HG03460 (cell line): Measurements from ENCODE around the gene PDZRN4.
"Not testable (repeated sequence)": the region's sequence is repeated elsewhere in the genome, so short reads cannot be mapped to it uniquely, and the experiment has no call there.

Source experiments
- ATAC-seq: cut with Tn5 transposase; IDR thresholded peaks from one replicate; pipeline ENCODE4 v1.9.1; 2021; ENCODE audit not compliant: unreplicated experiment

The PDZRN4 gene

GRCh38 chr12:41188058-41188840 is at the start of gene PDZRN4:
PDZRN4 (plus strand) TSS chr12:41188320.
- ATAC-seq: no peak

- no peak for ATAC-seq
Measured at GRCh38 chr12:41140117-41140516, 48.0 kb upstream of the PDZRN4 start.

- ATAC-seq: no peak
Measured at GRCh38 chr12:41141104-41141503, 47.0 kb upstream of the PDZRN4 start.

GRCh38 chr12:41142376-41142775 is 45.7 kb upstream of the PDZRN4 start:
- ATAC-seq: no peak

- no peak for ATAC-seq
Measured at GRCh38 chr12:41151793-41152192, 36.3 kb upstream of the PDZRN4 start.

GRCh38 chr12:41162461-41162860 is 25.7 kb upstream of the PDZRN4 start:
- no peak for ATAC-seq

- no peak for ATAC-seq
Measured at GRCh38 chr12:41167701-41168100, 20.4 kb upstream of the PDZRN4 start.

- no peak for ATAC-seq
Measured at GRCh38 chr12:41174602-41175001, 13.5 kb upstream of the PDZRN4 start.

GRCh38 chr12:41179507-41179906 is 8.6 kb upstream of the PDZRN4 start:
- not testable (repeated sequence) for ATAC-seq

- ATAC-seq: no peak
Measured at GRCh38 chr12:41184864-41185263, 3.3 kb upstream of the PDZRN4 start.

- no peak for ATAC-seq
Measured at GRCh38 chr12:41186026-41186425, 2.1 kb upstream of the PDZRN4 start.

GRCh38 chr12:41188841-41189394 is 798 bp downstream of the PDZRN4 start:
- no peak for ATAC-seq

- ATAC-seq: no peak
Measured at GRCh38 chr12:41189395-41190251, 1.5 kb downstream of the PDZRN4 start.

- no peak for ATAC-seq
Measured at GRCh38 chr12:41190338-41190737, 2.2 kb downstream of the PDZRN4 start.

GRCh38 chr12:41191549-41191948 is 3.4 kb downstream of the PDZRN4 start:
- ATAC-seq: not testable (repeated sequence)

- no peak for ATAC-seq
Measured at GRCh38 chr12:41193311-41193710, 5.2 kb downstream of the PDZRN4 start.

GRCh38 chr12:41202051-41202450 is 13.9 kb downstream of the PDZRN4 start:
- no peak for ATAC-seq

GRCh38 chr12:41205070-41205709 is 17.1 kb downstream of the PDZRN4 start:
- ATAC-seq: no peak

GRCh38 chr12:41206298-41206697 is 18.2 kb downstream of the PDZRN4 start:
- ATAC-seq: no peak

GRCh38 chr12:41211448-41211847 is 23.3 kb downstream of the PDZRN4 start:
- ATAC-seq: no peak

GRCh38 chr12:41212625-41213024 is 24.5 kb downstream of the PDZRN4 start:
- no peak for ATAC-seq
